K562 (cell line): ENCODE data around the gene CUL3.

Source experiments
- FIP1L1 ChIP-seq: fragments of 200-400 bp; formaldehyde crosslinking; IDR thresholded peaks from 2 replicates; pipeline ENCODE4 v1.6.1; 2018; ENCODE audit warnings: mild to moderate bottlenecking, low read depth, low read length; ENCODE audit not compliant: poor library complexity, severe bottlenecking
- TOE1 ChIP-seq, 2 experiments: fragments of 450-650 bp in 1 of 2; sonication (generic) in 1 of 2; formaldehyde crosslinking in 1 of 2; IDR thresholded peaks; 2 replicates each; pipeline versions ENCODE4 v1.7.1 to v1.8.0; 2016 to 2022; ENCODE audit warnings: borderline replicate concordance in 2 of 2, mild to moderate bottlenecking in 2 of 2, antibody characterized with exemption in 1 of 2, inconsistent platforms in 1 of 2, low read depth in 1 of 2, missing genetic modification reagents in 1 of 2, moderate library complexity in 1 of 2
- TF ChIP-seq, protein P1 (sequence below): sonication (generic); formaldehyde crosslinking; IDR thresholded peaks from 2 replicates; pipeline ENCODE4 v1.5.0; 2020; ENCODE audit warnings: missing genetic modification reagents
- TF ChIP-seq, protein P2 (sequence below), 3 experiments: IDR thresholded peaks in 2 of 3; conservative IDR thresholded peaks in 1 of 3; 2 replicates each; pipeline ENCODE4 v1.5.1; 2011 to 2012; ENCODE audit warnings: low read length in 3 of 3, mild to moderate bottlenecking in 3 of 3, control low read depth in 2 of 3, improper control_type of control experiment in 1 of 3, inconsistent platforms in 1 of 3, low read depth in 1 of 3, mixed read lengths in 1 of 3, moderate library complexity in 1 of 3; ENCODE audit not compliant: insufficient read depth in 2 of 3

DNA sequence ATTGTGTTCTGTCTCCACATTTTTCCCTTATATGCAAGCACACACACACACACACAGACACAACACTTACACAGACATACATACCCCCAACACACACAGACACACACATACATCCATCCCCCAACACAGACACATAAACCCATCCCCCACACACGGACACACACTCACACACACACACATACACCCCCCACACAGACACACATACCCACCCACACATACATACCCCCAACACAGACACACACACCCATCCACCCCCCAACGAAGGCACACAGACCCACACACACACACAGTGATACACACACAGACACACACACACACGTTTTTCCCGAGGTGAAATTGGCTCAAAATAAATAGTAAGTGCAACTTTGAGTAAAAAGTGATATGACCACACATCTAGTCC, 41.6 kb upstream of the CUL3 start:
- TF ChIP-seq FIP1L1 (no peak), TOE1 (IDR thresholded peaks at IDR 0.05; ENCODE audit: borderline replicate concordance) (no peak), TOE1 (CRISPR knock-in tag; IDR thresholded peaks at IDR 0.05; ENCODE audit: borderline replicate concordance, low read depth) (no peak)
- TF ChIP-seq, protein P1, sequence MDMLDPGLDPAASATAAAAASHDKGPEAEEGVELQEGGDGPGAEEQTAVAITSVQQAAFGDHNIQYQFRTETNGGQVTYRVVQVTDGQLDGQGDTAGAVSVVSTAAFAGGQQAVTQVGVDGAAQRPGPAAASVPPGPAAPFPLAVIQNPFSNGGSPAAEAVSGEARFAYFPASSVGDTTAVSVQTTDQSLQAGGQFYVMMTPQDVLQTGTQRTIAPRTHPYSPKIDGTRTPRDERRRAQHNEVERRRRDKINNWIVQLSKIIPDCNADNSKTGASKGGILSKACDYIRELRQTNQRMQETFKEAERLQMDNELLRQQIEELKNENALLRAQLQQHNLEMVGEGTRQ (CRISPR knock-in tag), result no peak
- TF ChIP-seq, protein P2, sequence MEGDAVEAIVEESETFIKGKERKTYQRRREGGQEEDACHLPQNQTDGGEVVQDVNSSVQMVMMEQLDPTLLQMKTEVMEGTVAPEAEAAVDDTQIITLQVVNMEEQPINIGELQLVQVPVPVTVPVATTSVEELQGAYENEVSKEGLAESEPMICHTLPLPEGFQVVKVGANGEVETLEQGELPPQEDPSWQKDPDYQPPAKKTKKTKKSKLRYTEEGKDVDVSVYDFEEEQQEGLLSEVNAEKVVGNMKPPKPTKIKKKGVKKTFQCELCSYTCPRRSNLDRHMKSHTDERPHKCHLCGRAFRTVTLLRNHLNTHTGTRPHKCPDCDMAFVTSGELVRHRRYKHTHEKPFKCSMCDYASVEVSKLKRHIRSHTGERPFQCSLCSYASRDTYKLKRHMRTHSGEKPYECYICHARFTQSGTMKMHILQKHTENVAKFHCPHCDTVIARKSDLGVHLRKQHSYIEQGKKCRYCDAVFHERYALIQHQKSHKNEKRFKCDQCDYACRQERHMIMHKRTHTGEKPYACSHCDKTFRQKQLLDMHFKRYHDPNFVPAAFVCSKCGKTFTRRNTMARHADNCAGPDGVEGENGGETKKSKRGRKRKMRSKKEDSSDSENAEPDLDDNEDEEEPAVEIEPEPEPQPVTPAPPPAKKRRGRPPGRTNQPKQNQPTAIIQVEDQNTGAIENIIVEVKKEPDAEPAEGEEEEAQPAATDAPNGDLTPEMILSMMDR (IDR thresholded peaks at IDR 0.05 in 2 of 3, conservative IDR thresholded peaks at IDR 0.05 in 1 of 3; ENCODE audit: insufficient read depth in 2 of 3, low read depth in 1 of 3, low read length in 3 of 3), result no peak
